K562 treated with DMSO at 1 percent for 4 hours (cell line): ENCODE results near the gene DPEP2. TPM values are rescaled to one million over a fixed set of nuclear protein-coding genes. Genes with fewer than 3 reads are reported as not detected.

Experiments used
- total RNA-seq: library from RNA; unstranded; fragments of 300-600 nt; gene quantifications from 2 replicates; pipeline ENCODE4 v1.2.3, GENCODE V29; 2022; ENCODE audit not compliant: insufficient read depth

Gene DPEP2, protein sequence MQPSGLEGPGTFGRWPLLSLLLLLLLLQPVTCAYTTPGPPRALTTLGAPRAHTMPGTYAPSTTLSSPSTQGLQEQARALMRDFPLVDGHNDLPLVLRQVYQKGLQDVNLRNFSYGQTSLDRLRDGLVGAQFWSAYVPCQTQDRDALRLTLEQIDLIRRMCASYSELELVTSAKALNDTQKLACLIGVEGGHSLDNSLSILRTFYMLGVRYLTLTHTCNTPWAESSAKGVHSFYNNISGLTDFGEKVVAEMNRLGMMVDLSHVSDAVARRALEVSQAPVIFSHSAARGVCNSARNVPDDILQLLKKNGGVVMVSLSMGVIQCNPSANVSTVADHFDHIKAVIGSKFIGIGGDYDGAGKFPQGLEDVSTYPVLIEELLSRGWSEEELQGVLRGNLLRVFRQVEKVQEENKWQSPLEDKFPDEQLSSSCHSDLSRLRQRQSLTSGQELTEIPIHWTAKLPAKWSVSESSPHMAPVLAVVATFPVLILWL
- total RNA-seq: 1.9 and 3.3 TPM in 2 replicates

DNA sequence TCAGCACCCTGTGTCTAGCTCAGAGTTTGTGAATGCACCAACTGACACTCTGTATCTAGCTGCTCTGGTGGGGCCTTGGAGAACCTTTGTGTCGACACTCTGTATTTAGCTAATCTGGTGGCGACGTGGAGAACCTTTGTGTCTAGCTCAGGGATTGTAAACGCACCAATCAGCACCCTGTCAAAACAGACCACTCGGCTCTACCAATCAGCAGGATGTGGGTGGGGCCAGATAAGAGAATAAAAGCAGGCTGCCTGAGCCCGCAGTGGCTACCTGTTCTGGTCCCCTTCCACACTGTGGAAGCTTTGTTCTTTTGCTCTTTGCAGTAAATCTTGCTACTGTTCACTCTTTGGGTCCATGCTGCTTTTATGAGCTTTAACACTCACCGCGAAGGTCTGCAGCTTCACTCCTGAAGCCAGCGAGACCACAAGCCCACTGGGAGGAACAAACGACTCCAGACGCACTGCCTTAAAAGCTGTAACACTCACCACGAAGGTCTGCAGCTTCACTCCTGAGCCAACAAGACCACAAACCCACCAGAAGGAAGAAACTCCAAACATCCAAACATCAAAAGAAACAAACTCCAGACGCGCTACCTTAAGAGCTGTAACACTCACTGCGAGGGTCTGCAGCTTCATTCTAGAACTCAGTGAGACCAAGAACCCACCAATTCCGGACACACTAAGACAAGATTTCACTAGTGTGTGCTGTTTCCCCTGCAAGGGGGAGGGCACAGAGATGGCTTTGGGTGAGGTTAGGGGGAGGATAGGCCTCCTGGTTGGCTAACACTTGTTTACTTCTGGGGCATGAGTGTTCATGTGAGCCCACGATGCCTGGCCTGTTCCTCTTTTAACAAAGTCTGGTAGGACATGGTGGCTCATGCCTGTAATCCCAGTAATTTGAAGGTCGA lies at the start of gene DPEP2:
TSS of gene DPEP2 (minus strand) at position 706 of the 910 bp plus-strand sequence. CDS start 6,272 bp downstream, outside the sequence.

DNA sequence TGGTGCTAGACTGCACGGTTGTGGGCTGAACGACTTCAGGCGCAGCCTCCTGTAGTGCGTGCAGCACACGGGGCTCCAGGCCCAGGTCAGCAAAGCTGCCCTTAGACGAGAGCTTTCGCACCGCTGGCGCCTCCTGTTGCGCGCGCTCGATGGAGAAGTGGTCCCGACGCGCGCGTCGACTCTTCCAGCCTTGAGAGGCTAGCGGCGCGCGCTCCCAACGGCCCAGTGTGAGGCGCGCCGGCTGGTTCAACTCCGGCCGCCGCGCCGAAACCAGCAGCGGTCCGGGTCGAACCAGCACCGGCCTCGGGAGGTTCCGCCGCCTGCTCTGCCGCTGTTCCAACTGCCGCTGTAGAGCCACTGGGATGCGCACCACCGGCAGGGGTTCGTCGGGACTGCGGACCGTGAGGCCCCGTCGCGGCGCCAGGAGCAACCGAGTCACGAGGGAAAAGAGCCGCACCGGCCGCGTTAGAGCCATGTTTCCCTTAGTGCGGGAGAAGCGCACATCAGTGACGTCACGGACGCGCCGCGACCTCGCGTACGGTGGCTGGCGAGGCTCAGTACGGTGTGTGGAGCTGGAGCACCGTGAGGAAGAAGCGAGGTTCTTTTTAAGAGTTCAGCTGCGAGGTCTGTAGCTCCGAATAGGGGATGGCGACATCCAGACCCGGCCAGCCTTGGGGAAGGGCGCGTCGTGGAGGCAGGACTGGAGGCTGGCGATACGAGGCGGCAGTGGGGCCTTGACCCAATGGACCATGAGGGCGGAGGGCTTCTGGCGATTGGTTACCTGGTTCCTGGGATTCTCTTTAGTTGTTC lies 23.6 kb upstream of the DPEP2 start, which contains the start of the genes DDX28 and DUS2:
TSS of gene DDX28 (minus strand) at position 505 of the 810 bp plus-strand sequence. CDS start at position 475, 30 bp downstream.
TSS of gene DUS2 (plus strand) at position 557 of the 810 bp plus-strand sequence. CDS start 14,740 bp downstream, outside the sequence.

DNA sequence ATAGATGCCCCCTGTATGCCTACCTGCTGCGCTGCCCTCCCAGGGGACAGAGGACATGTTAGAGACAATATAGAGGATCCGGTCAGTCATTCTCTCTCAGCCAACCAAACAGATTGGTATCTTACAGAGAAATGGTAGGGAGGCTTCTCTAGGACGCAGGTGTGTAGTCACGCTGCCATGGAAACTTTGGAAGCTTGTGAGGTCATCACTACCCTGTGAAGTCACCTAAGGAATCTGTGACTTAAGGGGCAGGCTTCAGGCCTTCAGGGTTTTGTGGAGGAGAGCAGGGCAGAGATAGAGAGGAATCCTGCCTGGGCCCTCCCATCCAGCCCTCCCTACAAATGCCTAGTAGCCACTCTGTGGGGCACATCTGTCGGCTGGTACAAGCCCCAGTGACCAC lies 16.4 kb upstream of the DPEP2 start, which contains the start of gene DPEP2NB:
TSS of gene DPEP2NB (minus strand) at position 231 of the 400 bp plus-strand sequence. CDS start at position 90, 141 bp downstream.

DNA sequence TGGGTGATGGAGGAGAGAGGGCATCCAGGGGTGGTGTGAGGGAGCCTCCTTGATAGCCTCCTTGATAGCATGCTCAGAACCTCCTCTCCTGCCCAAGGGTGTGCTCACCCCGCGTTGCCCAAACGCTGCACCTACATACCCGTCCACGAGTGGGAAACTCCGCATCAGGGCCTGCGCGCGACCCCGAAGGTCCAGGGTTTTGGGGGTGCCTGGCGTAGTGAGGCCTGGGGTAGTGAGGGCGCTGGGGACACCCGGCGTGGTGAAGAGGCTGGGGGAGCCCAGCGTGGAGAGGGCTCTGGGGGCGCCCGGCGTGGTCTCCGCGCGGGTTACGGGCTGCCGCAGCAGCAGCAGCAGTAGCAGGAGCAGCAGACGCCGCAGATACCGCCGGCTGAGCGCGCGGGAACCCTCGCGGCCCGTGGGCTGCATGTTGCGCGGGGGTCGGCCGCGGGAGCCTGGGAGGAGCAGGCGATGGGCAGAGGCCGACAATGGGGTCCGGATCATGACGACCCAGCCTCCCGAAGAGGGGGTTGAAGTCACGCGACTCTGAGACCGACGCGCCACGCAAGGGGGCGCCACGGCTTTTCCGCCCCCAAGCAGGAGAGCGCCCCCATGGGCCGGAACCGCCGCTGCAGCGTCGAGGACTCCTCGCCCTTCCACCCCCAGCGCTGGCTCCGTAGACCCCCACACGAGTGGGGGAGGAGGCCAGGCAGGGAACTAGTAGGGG lies 19.2 kb downstream of the DPEP2 start, which contains the start of gene DPEP3:
TSS of gene DPEP3 (minus strand) at position 545 of the 724 bp plus-strand sequence. CDS start at position 426, 119 bp downstream.

DNA sequence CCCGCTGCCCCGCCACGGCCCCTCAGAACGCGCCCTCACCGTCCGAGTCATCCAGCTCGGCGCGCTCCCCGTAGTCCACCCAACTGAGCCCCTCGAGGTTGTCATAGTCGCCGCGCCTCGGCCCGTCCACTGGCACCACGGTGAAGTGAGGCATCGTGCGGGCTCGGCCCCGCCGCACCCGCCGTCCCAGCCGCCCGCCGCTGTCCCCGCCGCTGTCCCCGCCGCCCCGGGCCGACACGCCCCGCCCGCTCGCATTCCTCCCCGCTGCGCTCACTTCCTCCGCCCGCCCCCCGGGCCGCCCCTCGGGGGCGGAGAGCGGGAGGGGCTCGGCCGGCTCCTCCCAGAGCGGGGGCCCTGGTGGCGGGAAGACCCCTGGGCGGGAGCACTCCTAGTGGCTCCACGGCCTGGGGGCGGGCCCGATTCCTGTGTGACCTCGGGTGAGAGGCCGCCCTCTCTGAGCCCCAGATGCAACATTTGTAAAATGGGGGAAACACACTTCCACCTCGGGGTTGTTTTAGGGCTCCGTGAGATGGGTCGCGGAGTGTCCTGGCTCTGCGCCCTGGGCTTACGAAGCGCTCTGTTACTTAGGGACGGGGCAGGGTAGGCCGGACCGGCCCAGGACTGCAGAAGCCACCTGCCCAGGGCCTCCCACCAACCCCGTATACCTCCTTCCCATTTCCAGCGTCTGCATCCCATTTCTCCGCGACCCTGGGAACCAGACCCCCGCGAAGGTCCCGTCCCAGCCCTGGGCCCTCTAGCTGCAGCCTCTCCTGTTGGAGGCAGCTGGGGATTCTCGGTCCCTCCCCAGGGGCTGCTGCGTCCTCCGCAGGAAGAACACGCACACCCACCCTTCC lies 30.7 kb downstream of the DPEP2 start, which contains the start of gene SLC12A4:
TSS of gene SLC12A4 (minus strand) at position 238 of the 854 bp plus-strand sequence. CDS start at position 154, 84 bp downstream.

DNA sequence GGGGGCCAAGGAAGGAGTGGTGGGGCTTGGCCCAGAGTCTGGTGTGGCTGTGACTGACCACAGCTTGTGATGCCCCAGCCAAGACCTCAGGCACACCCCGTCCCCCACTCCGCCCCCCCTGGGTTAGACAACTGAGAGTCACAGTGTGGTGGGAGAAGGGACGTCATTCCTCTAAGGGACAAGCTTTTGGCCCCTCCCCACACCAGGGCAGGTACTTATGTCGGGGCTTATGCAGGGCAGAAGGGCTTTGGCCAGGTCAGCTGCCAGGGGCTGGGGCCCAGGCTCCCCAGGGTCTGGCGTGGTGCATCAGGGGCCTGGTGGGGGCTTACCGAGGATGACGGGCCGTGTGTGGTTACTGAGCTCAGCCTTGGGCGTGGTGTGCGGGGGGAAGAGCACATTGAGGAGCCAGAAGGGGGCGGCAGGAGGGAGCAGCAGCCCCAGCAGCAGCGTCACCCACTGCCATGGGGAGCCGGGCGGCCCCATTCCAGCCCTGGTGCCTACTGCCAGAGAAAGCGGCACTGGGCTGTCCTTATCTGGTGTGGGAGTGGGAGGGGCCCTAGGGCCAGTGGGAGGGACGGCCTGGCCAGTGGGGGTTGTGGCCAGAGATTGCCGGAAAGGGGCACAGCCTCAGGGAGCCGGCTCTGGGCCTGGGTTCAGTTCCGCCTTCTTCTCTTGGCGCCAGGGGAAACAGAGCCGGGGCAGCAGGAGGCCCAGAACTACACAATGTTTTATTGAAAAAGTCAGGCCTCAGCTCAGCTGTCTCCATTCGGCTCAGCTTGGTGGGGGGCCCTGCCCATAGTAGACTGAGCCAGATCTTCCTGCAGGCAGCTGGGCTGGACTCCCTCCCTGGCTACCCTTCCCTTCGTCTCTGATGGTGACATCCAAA lies 55.4 kb downstream of the DPEP2 start, which contains the start of gene LCAT:
TSS of gene LCAT (minus strand) at position 502 of the 886 bp plus-strand sequence. CDS start at position 483, 19 bp downstream.

Other genes starting within 250 kb of the DPEP2 start
- gene RANBP10, start 192.9 kb downstream of the DPEP2 start, total RNA-seq: 16.0 and 17.3 TPM in 2 replicates
- not detected in 2 replicates for gene TSNAXIP1, start 192.6 kb downstream of the DPEP2 start, total RNA-seq
- gene THAP11, start 157.2 kb downstream of the DPEP2 start, total RNA-seq: 30.6 and 38.0 TPM in 2 replicates
- 55.8 and 76.4 TPM in 2 replicates for gene NUTF2, start 152.6 kb downstream of the DPEP2 start, total RNA-seq
- gene CENPT, start 151.8 kb downstream of the DPEP2 start, total RNA-seq: 48.7 and 59.8 TPM in 2 replicates
- gene EDC4, start 126.4 kb downstream of the DPEP2 start, total RNA-seq: 65.6 and 82.6 TPM in 2 replicates
- gene NRN1L, start 114.6 kb downstream of the DPEP2 start, total RNA-seq: 2.7 and 3.7 TPM in 2 replicates
- 26.3 and 27.7 TPM in 2 replicates for gene PSKH1, start 106.2 kb downstream of the DPEP2 start, total RNA-seq
- gene CTRL, start 67.6 kb downstream of the DPEP2 start, total RNA-seq: 1.2 and 2.2 TPM in 2 replicates
- gene PSMB10, start 62.6 kb downstream of the DPEP2 start, total RNA-seq: 72.6 and 86.4 TPM in 2 replicates
- gene LCAT, start 55.4 kb downstream of the DPEP2 start, total RNA-seq: 4.0 and 9.4 TPM in 2 replicates
- 12.2 and 12.7 TPM in 2 replicates for gene SLC12A4, start 30.8 kb downstream of the DPEP2 start, total RNA-seq
- gene DPEP3, start 19.0 kb downstream of the DPEP2 start, total RNA-seq: not detected in 2 replicates
- gene DPEP2NB, start 16.4 kb upstream of the DPEP2 start, total RNA-seq: not detected in 2 replicates
- gene DDX28, start 23.7 kb upstream of the DPEP2 start, total RNA-seq: 7.1 and 7.7 TPM in 2 replicates
- gene DUS2, start 23.8 kb upstream of the DPEP2 start, total RNA-seq: 8.7 and 10.7 TPM in 2 replicates
- 24.7 and 30.6 TPM in 2 replicates for gene NFATC3, start 85.9 kb upstream of the DPEP2 start, total RNA-seq
- not detected in 2 replicates for gene ESRP2, start 236.6 kb upstream of the DPEP2 start, total RNA-seq
- 25.0 and 27.8 TPM in 2 replicates for gene PLA2G15, start 245.9 kb upstream of the DPEP2 start, total RNA-seq